M059J (cell line): Measurements from ENCODE around the gene MYLIP. TPM values are rescaled to one million over a fixed set of nuclear protein-coding genes. Genes with fewer than 3 reads are reported as not detected.

Experiments used
- DNase-seq: peaks from one replicate; pipeline ENCODE4 v3.0.0-alpha.2; 2012; ENCODE audit warnings: low read depth
- total RNA-seq: library from RNA; depleted of rRNA; stranded (reverse); fragments of >200 nt; shearing (Covaris generic); gene quantifications from 2 replicates; pipeline ENCODE4 v1.2.3, GENCODE V29; 2014; rRNA removed

Gene MYLIP
- total RNA-seq: 11.8 and 16.3 TPM in 2 replicates

- peak; percentile 95 for DNase-seq
Observed at GRCh38 chr6:16128759-16129622, at the start of gene MYLIP. MYLIP (plus strand) TSS chr6:16129086; CDS start chr6:16129323, 237 bp downstream.

GRCh38 chr6:16079354-16079753 is 49.5 kb upstream of the MYLIP start:
- DNase-seq: no peak

GRCh38 chr6:16080204-16080603 is 48.7 kb upstream of the MYLIP start:
- no peak for DNase-seq

GRCh38 chr6:16081326-16081725 is 47.6 kb upstream of the MYLIP start:
- DNase-seq: no peak

- no peak for DNase-seq
Observed at GRCh38 chr6:16082361-16082760, 46.5 kb upstream of the MYLIP start.

GRCh38 chr6:16086965-16087364 is 41.9 kb upstream of the MYLIP start:
- DNase-seq: no peak

- DNase-seq: no peak
Observed at GRCh38 chr6:16087386-16087785, 41.5 kb upstream of the MYLIP start.

- no peak for DNase-seq
Observed at GRCh38 chr6:16088409-16088808, 40.5 kb upstream of the MYLIP start.

- DNase-seq: no peak
Observed at GRCh38 chr6:16089232-16090062, 39.4 kb upstream of the MYLIP start.

- no peak for DNase-seq
Observed at GRCh38 chr6:16090452-16090851, 38.4 kb upstream of the MYLIP start.

GRCh38 chr6:16090920-16091319 is 38.0 kb upstream of the MYLIP start:
- no peak for DNase-seq

GRCh38 chr6:16092140-16092539 is 36.7 kb upstream of the MYLIP start:
- no peak for DNase-seq

GRCh38 chr6:16092990-16093389 is 35.9 kb upstream of the MYLIP start:
- peak; percentile 14 for DNase-seq

- no peak for DNase-seq
Observed at GRCh38 chr6:16095180-16095579, 33.7 kb upstream of the MYLIP start.

GRCh38 chr6:16097382-16098171 is 31.3 kb upstream of the MYLIP start:
- no peak for DNase-seq

- no peak for DNase-seq
Observed at GRCh38 chr6:16098211-16098610, 30.7 kb upstream of the MYLIP start.

GRCh38 chr6:16102208-16102607 is 26.7 kb upstream of the MYLIP start:
- DNase-seq: no peak

- DNase-seq: no peak
Observed at GRCh38 chr6:16103722-16104121, 25.2 kb upstream of the MYLIP start.

- DNase-seq: no peak
Observed at GRCh38 chr6:16104624-16105433, 24.1 kb upstream of the MYLIP start.

GRCh38 chr6:16105854-16106253 is 23.0 kb upstream of the MYLIP start:
- no peak for DNase-seq
